Measurements from ENCODE around the gene PVALB.

Gene PVALB

DNA sequence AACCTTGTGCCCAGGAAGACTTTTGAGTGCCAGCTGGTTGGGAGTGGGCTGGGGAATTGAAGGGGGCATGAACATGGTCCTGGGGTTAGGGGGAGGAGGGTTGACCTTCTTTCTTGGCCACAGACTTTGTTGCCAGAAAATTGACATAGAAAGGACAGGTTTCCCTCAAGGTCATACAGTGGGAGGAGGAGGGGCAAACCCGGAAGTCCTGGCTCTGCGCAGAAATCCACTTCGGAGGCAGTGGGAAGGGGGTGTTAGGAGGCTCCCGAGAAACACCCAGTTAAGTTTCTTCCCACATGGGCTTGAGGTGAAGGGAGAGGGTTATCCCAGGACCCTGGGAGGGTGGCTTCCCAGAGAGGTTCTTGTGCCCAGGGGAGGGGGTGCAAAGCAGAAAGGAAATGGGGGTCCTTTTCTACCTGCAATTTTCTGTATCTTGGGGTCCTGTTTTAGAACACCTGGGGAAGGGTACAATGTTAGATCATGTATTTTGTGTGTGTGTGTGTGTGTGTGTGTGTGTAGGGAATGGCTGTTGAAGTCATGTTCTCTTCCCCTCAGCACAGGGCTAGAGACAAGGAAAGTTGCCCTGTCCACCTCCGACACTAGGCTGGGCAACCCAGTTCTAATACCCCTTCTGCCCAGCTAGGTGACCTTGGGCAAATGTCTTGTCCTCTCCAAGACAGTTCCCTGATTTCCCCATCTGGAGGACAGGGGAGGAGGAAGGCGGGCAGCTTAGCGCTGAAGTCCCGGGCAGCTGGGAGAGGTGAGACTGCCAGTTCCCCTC lies 1.1 kb downstream of the PVALB start:
- H3K36me3 ChIP-seq = no peaks in the 10 kb centered on the region
- H3K27me3 ChIP-seq = peaks cover 70% of the 10 kb centered on the region
- no peak overlapping the region for H3K4me3 ChIP-seq (ENCODE audit: low read depth, low read length)
- H3K4me1 ChIP-seq = no peaks in the 10 kb centered on the region
- TF ChIP-seq, protein P1, sequence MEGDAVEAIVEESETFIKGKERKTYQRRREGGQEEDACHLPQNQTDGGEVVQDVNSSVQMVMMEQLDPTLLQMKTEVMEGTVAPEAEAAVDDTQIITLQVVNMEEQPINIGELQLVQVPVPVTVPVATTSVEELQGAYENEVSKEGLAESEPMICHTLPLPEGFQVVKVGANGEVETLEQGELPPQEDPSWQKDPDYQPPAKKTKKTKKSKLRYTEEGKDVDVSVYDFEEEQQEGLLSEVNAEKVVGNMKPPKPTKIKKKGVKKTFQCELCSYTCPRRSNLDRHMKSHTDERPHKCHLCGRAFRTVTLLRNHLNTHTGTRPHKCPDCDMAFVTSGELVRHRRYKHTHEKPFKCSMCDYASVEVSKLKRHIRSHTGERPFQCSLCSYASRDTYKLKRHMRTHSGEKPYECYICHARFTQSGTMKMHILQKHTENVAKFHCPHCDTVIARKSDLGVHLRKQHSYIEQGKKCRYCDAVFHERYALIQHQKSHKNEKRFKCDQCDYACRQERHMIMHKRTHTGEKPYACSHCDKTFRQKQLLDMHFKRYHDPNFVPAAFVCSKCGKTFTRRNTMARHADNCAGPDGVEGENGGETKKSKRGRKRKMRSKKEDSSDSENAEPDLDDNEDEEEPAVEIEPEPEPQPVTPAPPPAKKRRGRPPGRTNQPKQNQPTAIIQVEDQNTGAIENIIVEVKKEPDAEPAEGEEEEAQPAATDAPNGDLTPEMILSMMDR (IDR thresholded peaks at IDR 0.05; ENCODE audit: low read depth, low read length) = no peak
- no peak for DNase-seq
- no peaks in the 10 kb centered on the region for H3K9me3 ChIP-seq

DNA sequence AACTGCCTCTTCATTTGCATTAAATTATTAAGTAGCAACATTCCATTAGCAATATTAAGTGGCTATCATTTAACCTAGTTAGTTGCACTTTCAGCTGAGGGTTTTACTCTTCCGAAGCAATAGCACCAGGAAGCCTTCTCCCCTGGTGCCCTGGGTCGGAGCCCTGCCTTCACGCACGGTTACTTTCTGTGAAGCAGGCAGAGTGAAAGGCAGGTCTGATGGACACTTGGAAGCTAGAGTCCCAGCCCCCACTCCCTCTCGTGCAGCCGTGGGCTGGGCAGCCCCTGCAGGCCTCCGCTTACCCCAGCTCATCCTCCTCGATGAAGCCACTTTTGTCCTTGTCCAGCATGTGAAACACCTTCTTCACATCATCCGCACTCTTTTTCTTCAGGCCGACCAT lies 2.0 kb downstream of the PVALB start:
- no peaks in the 10 kb centered on the region for H3K4me1 ChIP-seq
- H3K36me3 ChIP-seq = no peaks in the 10 kb centered on the region
- peaks cover 65% of the 10 kb centered on the region for H3K27me3 ChIP-seq
- no peak for DNase-seq
- TF ChIP-seq, protein P1 (IDR thresholded peaks at IDR 0.05; ENCODE audit: low read depth, low read length) = no peak
- no peaks in the 10 kb centered on the region for H3K9me3 ChIP-seq
- no peak overlapping the region for H3K4me3 ChIP-seq (ENCODE audit: low read depth, low read length)

GRCh38 chr22:36811094-36811800 lies 5.6 kb downstream of the PVALB start:
- TF ChIP-seq, protein P1 (IDR thresholded peaks at IDR 0.05; ENCODE audit: low read depth, low read length) = no peak
- Histone ChIP-seq H3K27me3 (peaks cover 42% of the 10 kb centered on the region), H3K4me3 (ENCODE audit: low read depth, low read length) (no peak overlapping the region), H3K4me1 (no peaks in the 10 kb centered on the region), H3K9me3 (no peaks in the 10 kb centered on the region), H3K36me3 (no peaks in the 10 kb centered on the region)
- no peak for DNase-seq

GRCh38 chr22:36809351-36809750 lies 7.5 kb downstream of the PVALB start:
- no peaks in the 10 kb centered on the region for H3K36me3 ChIP-seq
- H3K27me3 ChIP-seq = peaks cover 32% of the 10 kb centered on the region
- TF ChIP-seq, protein P1 (IDR thresholded peaks at IDR 0.05; ENCODE audit: low read depth, low read length) = no peak
- no peaks in the 10 kb centered on the region for H3K9me3 ChIP-seq
- H3K4me3 ChIP-seq (ENCODE audit: low read depth, low read length) = no peak overlapping the region
- H3K4me1 ChIP-seq = no peaks in the 10 kb centered on the region
- no peak for DNase-seq

- H3K4me1 ChIP-seq = no peaks in the 10 kb centered on the region
- TF ChIP-seq, protein P1 (IDR thresholded peaks at IDR 0.05; ENCODE audit: low read depth, low read length) = no peak
- DNase-seq = no peak
- peaks cover 27% of the 10 kb centered on the region for H3K27me3 ChIP-seq
- no peaks in the 10 kb centered on the region for H3K9me3 ChIP-seq
- H3K36me3 ChIP-seq = no peaks in the 10 kb centered on the region
- H3K4me3 ChIP-seq (ENCODE audit: low read depth, low read length) = no peak overlapping the region
These were observed 8.0 kb downstream of the PVALB start for GRCh38 chr22:36808721-36809344.
